Measurements from ENCODE around the gene POLN. TPM values are rescaled to one million over a fixed set of nuclear protein-coding genes. Genes with fewer than 3 reads are reported as not detected.

Gene POLN
- total and polyA plus RNA-seq, 2 experiments from 2014 or later: 1.7 to 2.0 TPM

- Histone ChIP-seq H2AFZ (no peak overlapping the region), H3K4me3 (no peak overlapping the region), H3K9me3 (ENCODE audit: low read depth) (no peaks in the 10 kb centered on the region), H3K9me2 (replicated peaks; ENCODE audit: insufficient read depth) (no peaks in the 10 kb centered on the region), H3K4me1 (ENCODE audit: insufficient read depth) (no peaks in the 10 kb centered on the region), H3K79me2 (no peaks in the 10 kb centered on the region), H3K27ac (no peak overlapping the region), H3K36me3 (replicated peaks; ENCODE audit: insufficient read depth, low read depth) (no peaks in the 10 kb centered on the region), H4K20me1 (ENCODE audit: insufficient read depth, poor library complexity, severe bottlenecking) (no peaks in the 10 kb centered on the region), H3K27me3 (no peaks in the 10 kb centered on the region), H3K4me2 (no peak overlapping the region)
- no peak for DNase-seq (ENCODE audit: low spot score)
- WGBS (ENCODE audit: low lambda C conversion rate, missing lambda C conversion rate): 94% methylated on average over 15 of the region's 15 CpGs
- TF ChIP-seq EZH2 (IDR thresholded peaks at IDR 0.05; ENCODE audit: borderline replicate concordance): no peak
- TF ChIP-seq CTCF (IDR thresholded peaks at IDR 0.05; ENCODE audit: poor library complexity): no peak
- no peak for TF ChIP-seq EZH2phosphoT487 (IDR thresholded peaks at IDR 0.05; ENCODE audit: low read depth, severe bottlenecking, unreplicated experiment)
These were observed 175.8 kb downstream of the POLN start for GRCh38 chr4:2066011-2066551.

DNA sequence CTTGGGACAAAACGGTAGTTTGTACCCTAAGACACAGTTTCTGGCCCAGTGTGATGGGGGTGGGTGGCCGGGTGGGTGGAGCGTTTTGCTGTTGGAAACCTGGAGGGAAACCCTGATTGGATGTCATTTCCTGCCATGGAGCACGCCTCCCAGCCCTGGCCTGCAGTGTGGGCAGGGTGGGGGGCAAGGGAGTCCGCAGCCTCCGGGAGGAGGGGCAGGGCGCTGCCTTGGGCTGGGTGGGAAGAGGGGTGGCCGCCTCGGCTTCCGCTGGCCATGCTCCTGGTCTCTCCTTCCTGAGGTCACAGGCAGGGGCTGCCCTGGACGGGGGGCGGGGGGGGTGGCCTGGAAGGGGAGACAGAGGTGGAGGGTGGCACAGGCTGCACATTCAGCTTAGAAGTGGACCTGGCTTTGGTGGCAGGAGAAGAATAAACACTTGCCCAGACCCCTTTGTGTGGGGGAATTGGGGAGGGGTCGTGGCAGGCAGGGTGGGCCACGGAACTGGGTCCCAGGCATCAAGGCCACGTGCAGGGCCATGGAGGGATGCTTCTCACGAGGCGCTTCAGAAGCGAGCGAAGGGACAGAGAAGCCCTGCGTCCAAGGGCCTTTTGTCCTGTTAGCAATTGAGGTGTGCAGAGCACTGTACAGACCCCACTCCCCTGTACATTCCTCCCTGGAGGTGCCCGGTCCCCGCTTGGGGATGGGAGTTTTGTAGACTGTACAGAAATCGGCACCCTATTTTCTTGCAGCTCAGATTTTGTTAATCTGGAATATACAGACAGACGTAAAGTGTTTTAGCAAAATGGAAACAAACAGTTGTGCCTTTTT lies 176.6 kb downstream of the POLN start:
- 91% methylated on average over 14 of the region's 24 CpGs for WGBS (ENCODE audit: low lambda C conversion rate, missing lambda C conversion rate)
- H4K20me1 ChIP-seq (ENCODE audit: insufficient read depth, poor library complexity, severe bottlenecking): no peaks in the 10 kb centered on the region
- no peak overlapping the region for H3K4me2 ChIP-seq
- H3K36me3 ChIP-seq (replicated peaks; ENCODE audit: insufficient read depth, low read depth): no peaks in the 10 kb centered on the region
- H3K27ac ChIP-seq: no peak overlapping the region
- no peaks in the 10 kb centered on the region for H3K9me3 ChIP-seq (ENCODE audit: low read depth)
- H3K79me2 ChIP-seq: no peaks in the 10 kb centered on the region
- TF ChIP-seq CTCF (IDR thresholded peaks at IDR 0.05; ENCODE audit: poor library complexity) (no peak), EZH2phosphoT487 (IDR thresholded peaks at IDR 0.05; ENCODE audit: low read depth, severe bottlenecking, unreplicated experiment) (no peak), EZH2 (IDR thresholded peaks at IDR 0.05; ENCODE audit: borderline replicate concordance) (no peak)
- no peak overlapping the region for H3K4me3 ChIP-seq
- peaks cover 3% of the 10 kb centered on the region for H3K27me3 ChIP-seq
- DNase-seq (ENCODE audit: low spot score): no peak
- H3K9me2 ChIP-seq (replicated peaks; ENCODE audit: insufficient read depth): no peaks in the 10 kb centered on the region
- no peak overlapping the region for H2AFZ ChIP-seq
- no peaks in the 10 kb centered on the region for H3K4me1 ChIP-seq (ENCODE audit: insufficient read depth)

GRCh38 chr4:2064276-2064991 lies 177.5 kb downstream of the POLN start:
- Histone ChIP-seq H3K79me2 (no peaks in the 10 kb centered on the region), H3K4me3 (no peak overlapping the region), H3K36me3 (replicated peaks; ENCODE audit: insufficient read depth, low read depth) (no peaks in the 10 kb centered on the region), H3K4me2 (no peak overlapping the region), H2AFZ (no peak overlapping the region), H3K4me1 (ENCODE audit: insufficient read depth) (no peaks in the 10 kb centered on the region), H3K9me3 (ENCODE audit: low read depth) (no peaks in the 10 kb centered on the region), H3K9me2 (replicated peaks; ENCODE audit: insufficient read depth) (no peaks in the 10 kb centered on the region), H3K27me3 (peaks cover 8% of the 10 kb centered on the region), H3K27ac (no peak overlapping the region), H4K20me1 (ENCODE audit: insufficient read depth, poor library complexity, severe bottlenecking) (no peaks in the 10 kb centered on the region)
- TF ChIP-seq CTCF (IDR thresholded peaks at IDR 0.05; ENCODE audit: poor library complexity): no peak
- TF ChIP-seq EZH2phosphoT487 (IDR thresholded peaks at IDR 0.05; ENCODE audit: low read depth, severe bottlenecking, unreplicated experiment): no peak
- TF ChIP-seq EZH2 (IDR thresholded peaks at IDR 0.05; ENCODE audit: borderline replicate concordance): no peak
- no peak for DNase-seq (ENCODE audit: low spot score)
- WGBS (ENCODE audit: low lambda C conversion rate, missing lambda C conversion rate): 95% methylated on average over 25 of the region's 40 CpGs
